CD4-positive, alpha-beta T cell treated with Interleukin-10 for 1 hour (primary cell): ENCODE data around the gene ERVFRD-1.

Experiments used
- DNase-seq: peaks from one replicate; pipeline ENCODE4 v3.0.0-alpha.2; 2020

ERVFRD-1 gene

GRCh38 chr6:11110921-11111768, at the start of gene ERVFRD-1:
TSS of gene ERVFRD-1 (minus strand) at chr6:11111725. CDS start at chr6:11105310, 6,415 bp downstream.
- DNase-seq, result no peak

GRCh38 chr6:11160199-11160598, 48.7 kb upstream of the ERVFRD-1 start:
- no peak for DNase-seq

- no peak for DNase-seq
Measured at GRCh38 chr6:11155589-11155988, 44.1 kb upstream of the ERVFRD-1 start.

- no peak for DNase-seq
Measured at GRCh38 chr6:11153447-11153846, 41.9 kb upstream of the ERVFRD-1 start.

- DNase-seq, result no peak
Measured at GRCh38 chr6:11152581-11152980, 41.1 kb upstream of the ERVFRD-1 start.

- DNase-seq, result no peak
Measured at GRCh38 chr6:11151488-11151887, 40.0 kb upstream of the ERVFRD-1 start.

- no peak for DNase-seq
Measured at GRCh38 chr6:11149551-11149950, 38.0 kb upstream of the ERVFRD-1 start.

- no peak for DNase-seq
Measured at GRCh38 chr6:11146117-11146826, 34.7 kb upstream of the ERVFRD-1 start.

GRCh38 chr6:11144393-11144851, 32.9 kb upstream of the ERVFRD-1 start:
- peak; percentile 78 for DNase-seq

GRCh38 chr6:11143394-11144371, 32.2 kb upstream of the ERVFRD-1 start:
- DNase-seq, result no peak

- no peak for DNase-seq
Measured at GRCh38 chr6:11142296-11143027, 30.9 kb upstream of the ERVFRD-1 start.

- no peak for DNase-seq
Measured at GRCh38 chr6:11141295-11141694, 29.8 kb upstream of the ERVFRD-1 start.

GRCh38 chr6:11140056-11140455, 28.5 kb upstream of the ERVFRD-1 start:
- DNase-seq, result no peak

- DNase-seq, result no peak
Measured at GRCh38 chr6:11139051-11139960, 27.8 kb upstream of the ERVFRD-1 start.

- DNase-seq, result no peak
Measured at GRCh38 chr6:11136809-11137208, 25.3 kb upstream of the ERVFRD-1 start.

GRCh38 chr6:11133281-11133680, 21.8 kb upstream of the ERVFRD-1 start:
- no peak for DNase-seq

GRCh38 chr6:11132194-11132888, 20.8 kb upstream of the ERVFRD-1 start:
- no peak for DNase-seq

- DNase-seq, result no peak
Measured at GRCh38 chr6:11130605-11131004, 19.1 kb upstream of the ERVFRD-1 start.

- no peak for DNase-seq
Measured at GRCh38 chr6:11129908-11130565, 18.5 kb upstream of the ERVFRD-1 start.

- no peak for DNase-seq
Measured at GRCh38 chr6:11128608-11129007, 17.1 kb upstream of the ERVFRD-1 start.
